ENCODE measurements around the gene COTL1.

DNA sequence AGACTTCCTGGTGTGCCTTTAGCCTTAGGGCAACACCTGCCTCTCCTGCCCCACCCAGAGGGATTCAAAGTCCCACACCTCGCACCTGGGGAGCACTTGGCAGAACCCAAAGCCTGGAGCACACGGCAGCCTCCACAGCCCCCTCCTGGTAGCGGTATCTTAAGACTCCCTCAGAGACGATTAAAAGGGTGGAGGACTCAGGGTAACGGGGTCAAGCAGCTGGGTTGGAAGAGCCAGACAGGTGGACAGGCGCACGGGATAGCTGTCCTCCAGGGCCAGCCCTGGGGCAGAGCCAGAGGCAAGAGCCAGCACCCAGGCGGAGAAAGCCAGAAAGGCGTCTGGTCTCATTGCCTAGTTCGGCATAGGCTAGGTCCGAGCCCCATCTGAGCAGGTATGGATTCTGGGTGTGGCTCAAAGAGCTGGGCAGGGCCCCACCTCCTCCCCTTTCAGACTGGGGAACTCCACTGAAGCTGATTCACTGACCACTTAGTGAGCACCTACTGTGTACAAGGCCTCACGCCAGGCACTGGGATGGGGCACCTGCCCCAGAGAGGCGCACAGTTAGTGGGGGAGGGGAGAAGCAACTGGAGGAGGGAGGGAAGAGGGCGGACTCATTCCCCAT lies 58.5 kb downstream of the COTL1 start:
- TF ChIP-seq, protein P1, sequence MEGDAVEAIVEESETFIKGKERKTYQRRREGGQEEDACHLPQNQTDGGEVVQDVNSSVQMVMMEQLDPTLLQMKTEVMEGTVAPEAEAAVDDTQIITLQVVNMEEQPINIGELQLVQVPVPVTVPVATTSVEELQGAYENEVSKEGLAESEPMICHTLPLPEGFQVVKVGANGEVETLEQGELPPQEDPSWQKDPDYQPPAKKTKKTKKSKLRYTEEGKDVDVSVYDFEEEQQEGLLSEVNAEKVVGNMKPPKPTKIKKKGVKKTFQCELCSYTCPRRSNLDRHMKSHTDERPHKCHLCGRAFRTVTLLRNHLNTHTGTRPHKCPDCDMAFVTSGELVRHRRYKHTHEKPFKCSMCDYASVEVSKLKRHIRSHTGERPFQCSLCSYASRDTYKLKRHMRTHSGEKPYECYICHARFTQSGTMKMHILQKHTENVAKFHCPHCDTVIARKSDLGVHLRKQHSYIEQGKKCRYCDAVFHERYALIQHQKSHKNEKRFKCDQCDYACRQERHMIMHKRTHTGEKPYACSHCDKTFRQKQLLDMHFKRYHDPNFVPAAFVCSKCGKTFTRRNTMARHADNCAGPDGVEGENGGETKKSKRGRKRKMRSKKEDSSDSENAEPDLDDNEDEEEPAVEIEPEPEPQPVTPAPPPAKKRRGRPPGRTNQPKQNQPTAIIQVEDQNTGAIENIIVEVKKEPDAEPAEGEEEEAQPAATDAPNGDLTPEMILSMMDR (IDR thresholded peaks at IDR 0.05; ENCODE audit: low read length), result no peak
- no peak for TF ChIP-seq EZH2 (optimal IDR thresholded peaks at IDR 0.05; ENCODE audit: low read depth, low read length)
- TF ChIP-seq EZH2phosphoT487 (IDR thresholded peaks at IDR 0.05; ENCODE audit: low read length), result no peak
